Stimulated activated naive CD8-positive, alpha-beta T cell treated with anti-CD3 and anti-CD28 coated beads, Interleukin-15, Interleukin-2, amounts not matched to agents 100 U/mL and 50 U/mL, for 24 hours (primary cell): ENCODE results near the gene PRKAR1B.
"Not testable (repeated sequence)": the region's sequence is repeated elsewhere in the genome, so short reads cannot be mapped to it uniquely, and the experiment has no call there.

Experiments
- ATAC-seq: fragments of 150-1000 bp; cut with Tn5 transposase; one replicate; pipeline ENCODE4 v1.10.0; 2021
- DNase-seq: peaks from one replicate; pipeline ENCODE4 v3.0.0; 2021

PRKAR1B gene

GRCh38 chr7:552868-553635 lies 174.0 kb downstream of the PRKAR1B start:
- no peak for ATAC-seq

DNA sequence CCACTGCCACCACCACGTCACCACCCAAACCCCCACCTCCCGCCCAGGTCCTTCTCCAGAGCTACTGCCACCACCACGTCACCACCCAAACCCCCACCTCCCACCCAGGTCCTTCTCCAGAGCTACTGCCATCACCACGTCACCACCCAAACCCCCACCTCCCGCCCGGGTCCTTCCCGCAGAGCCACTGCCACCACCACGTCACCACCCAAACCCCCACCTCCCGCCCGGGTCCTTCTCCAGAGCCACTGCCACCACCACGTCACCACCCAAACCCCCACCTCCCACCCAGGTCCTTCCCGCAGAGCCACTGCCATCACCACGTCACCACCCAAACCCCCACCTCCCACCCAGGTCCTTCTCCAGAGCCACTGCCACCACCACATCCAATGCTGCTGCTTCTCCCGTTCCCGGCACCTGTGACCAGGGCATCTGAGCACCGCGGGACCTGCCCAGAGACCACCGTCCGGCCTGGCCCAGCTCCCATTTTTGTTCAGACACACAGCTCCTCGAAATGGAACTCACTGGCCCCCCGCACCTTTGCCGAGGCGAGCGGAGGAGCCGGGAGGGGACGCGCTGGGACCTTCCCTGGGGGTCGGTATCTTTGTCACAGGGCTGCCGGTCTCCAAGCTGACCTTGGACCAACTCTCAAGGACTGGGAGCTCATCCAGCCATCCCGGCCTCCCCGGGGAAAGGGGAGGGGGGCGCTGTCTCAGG lies 174.8 kb downstream of the PRKAR1B start:
- ATAC-seq, DNase-seq: not testable (repeated sequence)

More at GRCh38 chr7:552868-553635, 174.0 kb downstream of the PRKAR1B start:
- DNase-seq = no peak

- not testable (repeated sequence) for ATAC-seq, DNase-seq
Observed at GRCh38 chr7:551615-551970, 175.5 kb downstream of the PRKAR1B start.

DNA sequence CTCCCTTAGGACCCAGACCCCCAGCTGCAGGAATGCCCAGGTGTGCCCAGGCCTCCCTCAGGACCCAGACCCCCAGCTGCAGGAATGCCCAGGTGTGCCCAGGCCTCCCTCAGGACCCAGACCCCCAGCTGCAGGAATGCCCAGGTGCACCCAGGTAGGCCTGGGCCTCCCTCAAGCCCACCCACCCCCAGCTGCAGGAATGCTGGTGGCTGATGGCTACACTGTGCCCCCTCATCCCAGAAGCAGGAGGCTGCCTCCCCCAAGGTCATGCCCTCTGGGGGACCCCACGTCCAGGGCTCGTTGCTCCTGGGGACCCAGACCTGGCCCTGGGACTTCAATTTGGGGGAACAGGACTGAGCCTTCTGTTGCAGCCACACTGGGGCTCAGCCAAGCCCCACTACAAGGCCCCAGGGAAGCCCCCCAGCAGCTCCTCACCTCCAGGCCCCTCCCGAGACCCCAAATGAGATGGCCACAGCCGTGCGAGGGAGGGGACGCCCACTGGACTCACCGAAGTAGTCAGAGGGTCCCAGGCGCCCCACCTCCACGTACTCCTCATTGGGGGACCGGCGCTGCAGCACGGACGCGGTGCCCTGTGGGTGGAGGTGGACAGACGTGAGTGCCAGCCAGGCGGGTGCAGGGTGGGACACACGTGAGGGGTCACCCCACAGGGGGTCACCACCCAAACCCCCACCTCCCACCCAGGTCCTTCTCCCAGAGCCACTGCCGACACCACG lies 176.0 kb downstream of the PRKAR1B start:
- DNase-seq (no peak), ATAC-seq (no peak)

GRCh38 chr7:549891-550625 lies 177.0 kb downstream of the PRKAR1B start:
- no peak for DNase-seq
- no peak for ATAC-seq

- no peak for DNase-seq
- ATAC-seq = no peak
Observed at GRCh38 chr7:549066-549890, 177.8 kb downstream of the PRKAR1B start.

- no peak for ATAC-seq
- DNase-seq = no peak
Observed at GRCh38 chr7:548401-548800, 178.7 kb downstream of the PRKAR1B start.

- DNase-seq (no peak), ATAC-seq (no peak)
Observed at GRCh38 chr7:545470-545869, 181.6 kb downstream of the PRKAR1B start.

DNA sequence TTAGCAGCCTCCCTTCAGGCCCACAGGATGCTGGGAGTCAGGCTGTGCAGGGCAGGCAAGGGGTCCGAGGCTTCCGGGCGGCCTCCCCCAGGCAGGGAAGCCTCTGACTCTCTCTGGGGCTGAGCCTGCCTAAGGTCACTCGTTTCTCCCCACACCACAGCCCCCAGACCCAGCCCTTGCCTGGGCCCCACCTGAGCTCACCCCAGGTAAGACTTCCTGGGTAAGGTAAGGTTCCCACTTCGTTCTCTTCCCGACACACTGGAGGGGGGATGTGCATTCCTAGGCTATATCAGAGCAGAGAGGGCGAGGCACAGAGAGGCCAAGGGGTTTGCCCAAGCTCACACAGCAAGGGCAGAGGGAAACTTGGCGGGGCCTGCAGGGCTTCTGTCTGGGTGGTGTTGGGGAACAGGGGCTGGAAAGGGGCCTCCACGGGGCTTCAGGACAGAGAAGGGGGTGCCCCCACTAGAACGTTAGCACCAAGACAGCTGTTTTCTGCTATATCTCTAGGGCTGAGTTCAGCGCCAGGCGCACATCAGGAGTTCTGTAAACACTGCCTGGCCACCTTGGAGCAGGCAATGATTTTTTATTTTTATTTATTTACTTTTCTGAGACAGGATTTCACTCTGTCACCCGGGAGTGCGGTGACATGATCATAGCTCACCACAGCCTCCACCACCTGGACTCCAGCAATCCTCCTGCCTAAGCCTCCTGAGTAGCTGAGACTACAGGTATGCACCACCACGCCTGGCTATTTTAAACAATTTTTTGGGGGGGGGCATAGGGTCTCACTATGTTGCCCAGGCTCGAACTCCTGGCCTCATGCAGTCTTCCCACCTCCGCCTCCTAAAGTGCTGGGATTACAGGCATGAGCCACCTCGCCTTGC lies 182.5 kb downstream of the PRKAR1B start:
- ATAC-seq = no peak
- DNase-seq = no peak

DNA sequence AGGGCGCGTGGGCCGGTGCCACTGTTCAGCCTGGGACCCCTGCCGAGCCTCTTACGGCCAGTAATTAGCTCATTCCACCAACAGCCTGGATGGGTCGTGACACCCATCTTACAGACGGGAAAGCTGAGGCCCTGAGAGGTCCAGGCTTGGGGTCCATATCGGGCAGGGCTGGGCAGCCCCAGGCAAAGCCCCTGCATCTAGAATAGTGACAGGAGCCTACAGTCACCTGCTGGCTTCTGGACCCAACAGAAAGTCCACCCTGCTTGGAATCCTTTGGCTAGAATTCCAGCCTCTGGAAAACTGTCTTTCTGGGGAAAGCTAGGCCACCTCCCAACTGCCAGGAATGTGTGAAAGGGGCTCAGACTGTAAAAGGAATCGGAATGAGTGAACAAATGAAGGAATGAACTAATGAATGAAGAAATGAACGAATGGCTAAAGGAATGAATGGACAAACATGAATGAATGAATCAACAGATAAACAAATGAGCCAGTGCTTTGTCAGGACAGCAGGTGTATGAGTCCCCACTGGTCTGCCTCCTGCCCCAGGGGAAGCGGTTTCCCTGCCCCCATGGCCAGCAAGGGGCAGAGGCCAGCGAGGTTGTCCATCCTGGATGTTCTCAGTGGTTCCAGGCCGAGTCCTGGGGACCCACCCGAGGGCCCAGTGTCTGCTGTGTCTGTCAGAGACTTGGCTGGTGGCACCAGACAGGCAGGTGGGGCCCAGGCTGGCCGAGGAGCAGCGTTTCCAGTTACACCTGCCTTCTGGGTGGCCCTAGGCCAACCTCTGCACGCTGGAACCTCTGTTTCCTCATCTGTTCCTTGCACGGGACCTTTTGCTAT lies 183.4 kb downstream of the PRKAR1B start:
- ATAC-seq = no peak

DNA sequence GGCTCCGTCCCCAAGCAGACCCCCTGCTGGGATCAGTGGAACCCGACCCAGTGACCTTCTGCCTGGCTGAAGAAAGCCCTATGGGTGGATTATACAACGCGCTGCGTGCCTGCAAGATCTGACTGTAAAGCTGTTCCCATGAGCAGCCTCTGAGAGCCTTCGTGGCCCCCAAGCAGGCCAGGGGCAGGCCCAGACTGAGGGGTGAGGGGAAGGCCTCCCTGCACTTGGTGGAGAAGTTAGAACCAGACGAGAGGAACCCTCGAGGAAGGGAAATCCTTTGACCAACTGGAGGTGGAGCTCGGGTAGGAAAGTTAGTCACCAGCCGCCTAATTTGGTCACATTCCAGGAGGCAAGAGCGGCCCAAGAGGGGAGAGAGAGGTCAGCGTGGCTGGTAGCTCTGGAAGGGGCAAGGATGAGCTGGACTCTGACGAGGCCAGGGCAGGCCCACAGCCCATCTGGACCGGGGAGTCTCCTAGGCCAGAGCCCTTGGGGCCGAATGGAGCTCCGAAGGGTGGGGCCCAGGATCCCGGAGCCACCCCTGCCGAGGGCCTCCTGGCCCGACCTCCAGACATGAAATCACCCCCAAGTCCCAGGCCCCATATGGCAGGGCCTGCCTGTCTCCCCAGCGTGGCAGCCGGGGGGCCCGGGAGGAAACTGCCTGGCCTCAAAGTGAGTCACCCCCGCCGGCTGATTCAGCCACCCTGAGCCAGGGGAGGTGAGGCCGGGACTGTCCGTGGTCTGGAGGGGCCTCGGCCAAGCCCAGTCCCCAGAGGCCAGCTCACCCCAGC lies 184.2 kb downstream of the PRKAR1B start:
- DNase-seq (peak; percentile 71), ATAC-seq (peak; percentile 87)

More for the DNA sequence above, 183.4 kb downstream of the PRKAR1B start:
- no peak for DNase-seq

DNA sequence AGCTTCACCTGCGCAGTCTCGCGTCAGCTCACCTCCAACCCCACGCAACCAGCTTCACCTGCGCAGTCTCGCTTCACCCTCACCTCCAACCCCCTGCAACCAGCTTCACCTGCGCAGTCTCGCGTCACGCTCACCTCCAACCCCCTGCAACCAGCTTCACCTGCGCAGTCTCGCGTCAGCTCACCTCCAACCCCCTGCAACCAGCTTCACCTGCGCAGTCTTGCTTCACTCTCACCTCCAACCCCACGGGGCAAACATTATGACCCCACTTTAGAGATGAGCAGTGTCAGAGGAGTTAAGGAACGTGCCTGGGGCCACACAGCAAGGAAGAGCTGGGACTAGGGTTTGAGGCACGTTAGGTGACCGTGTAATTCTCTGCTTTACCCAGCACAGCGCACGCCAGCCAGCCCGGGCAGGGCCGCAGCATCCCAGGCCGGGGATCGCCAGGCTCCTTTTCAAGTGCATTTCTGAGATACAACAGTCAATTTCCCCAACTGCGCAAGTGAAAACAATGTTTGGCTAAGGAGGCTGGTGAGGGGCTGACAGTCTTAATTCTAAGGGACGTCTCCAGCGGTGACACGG lies 184.9 kb downstream of the PRKAR1B start:
- no peak for ATAC-seq
- no peak for DNase-seq

DNA sequence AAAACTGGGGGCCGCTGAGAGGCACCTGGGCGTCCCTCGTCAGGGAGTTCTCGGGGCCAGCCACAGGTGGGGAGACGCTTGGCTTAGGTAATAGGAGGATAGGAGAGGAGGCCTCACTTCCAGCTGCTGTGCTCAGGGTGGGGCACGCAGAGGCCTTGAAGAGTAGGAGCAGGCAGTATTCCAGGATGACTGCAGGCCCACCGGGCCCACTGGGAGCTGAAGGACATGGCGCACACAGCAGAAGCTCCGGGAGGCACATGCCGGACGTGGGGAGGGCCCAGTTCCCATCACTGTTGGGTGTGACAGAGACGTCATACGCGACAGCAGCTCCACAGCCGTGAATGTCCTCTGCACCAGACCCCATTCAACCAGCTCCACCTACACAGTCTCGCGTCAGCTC lies 185.4 kb downstream of the PRKAR1B start:
- DNase-seq (no peak), ATAC-seq (no peak)

DNA sequence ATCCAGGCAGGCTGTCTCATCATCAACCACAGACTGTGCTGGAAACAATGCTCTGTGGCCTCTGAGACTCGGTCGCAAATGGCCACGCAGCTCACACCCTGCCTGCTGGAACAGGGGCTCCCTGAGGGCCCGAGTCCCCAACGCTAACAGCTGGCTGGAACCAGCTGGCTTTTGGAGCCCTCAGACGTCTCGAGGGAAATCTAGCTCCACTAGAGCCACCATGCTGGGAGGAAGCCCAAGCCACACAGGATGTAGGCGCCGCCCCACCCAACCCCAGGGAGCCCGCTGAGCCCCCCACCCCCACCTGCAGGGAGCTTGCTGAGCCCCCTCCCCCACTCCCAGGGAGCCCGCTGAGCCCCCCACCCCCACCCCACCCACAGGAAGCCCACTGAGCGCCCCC lies 186.1 kb downstream of the PRKAR1B start:
- ATAC-seq = no peak

GRCh38 chr7:540579-540978 lies 186.5 kb downstream of the PRKAR1B start:
- ATAC-seq = no peak

More for the DNA sequence above, 186.1 kb downstream of the PRKAR1B start:
- DNase-seq = no peak

DNA sequence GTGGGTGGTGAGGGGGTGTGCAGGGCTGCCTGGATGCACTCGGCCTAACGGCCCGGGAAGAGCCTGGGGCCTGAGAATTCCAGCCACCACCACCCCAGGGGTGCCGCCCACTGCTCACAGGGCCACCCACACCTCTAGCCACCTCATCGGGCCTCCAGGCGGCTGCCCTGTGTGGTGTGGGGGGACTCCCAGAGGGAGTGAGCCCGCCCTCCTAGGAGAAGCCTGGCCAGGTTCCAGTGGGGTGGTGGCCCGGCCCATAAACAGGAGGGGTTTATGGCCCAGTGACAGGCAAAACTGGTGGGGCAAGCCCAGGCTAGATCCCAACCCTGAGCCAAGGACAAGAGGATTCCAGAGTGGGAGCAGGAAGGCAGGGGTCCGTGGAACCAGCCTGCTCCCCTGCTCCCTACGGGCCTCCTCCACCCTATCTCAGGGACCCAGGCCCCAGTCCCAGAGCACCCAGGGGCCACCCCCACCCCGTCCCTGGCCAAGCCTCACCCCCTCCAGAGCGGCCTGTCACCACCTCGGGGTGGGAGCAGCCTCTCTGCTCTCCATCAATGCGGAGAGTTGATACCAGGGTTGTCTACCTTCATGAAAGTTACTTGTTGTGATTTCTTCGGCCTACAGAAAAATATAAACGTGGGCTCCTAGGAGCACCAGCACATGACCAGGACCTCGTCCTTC lies 187.2 kb downstream of the PRKAR1B start:
- no peak for DNase-seq
- ATAC-seq = no peak

More at GRCh38 chr7:540579-540978, 186.5 kb downstream of the PRKAR1B start:
- no peak for DNase-seq
